Hepatic stellate cell (primary cell): Measurements from ENCODE around the gene SEC22A.

ENCODE experiments used
- DNase-seq: peaks from one replicate; pipeline ENCODE4 v3.0.0; 2011; ENCODE audit warnings: low spot score

SEC22A gene

DNA sequence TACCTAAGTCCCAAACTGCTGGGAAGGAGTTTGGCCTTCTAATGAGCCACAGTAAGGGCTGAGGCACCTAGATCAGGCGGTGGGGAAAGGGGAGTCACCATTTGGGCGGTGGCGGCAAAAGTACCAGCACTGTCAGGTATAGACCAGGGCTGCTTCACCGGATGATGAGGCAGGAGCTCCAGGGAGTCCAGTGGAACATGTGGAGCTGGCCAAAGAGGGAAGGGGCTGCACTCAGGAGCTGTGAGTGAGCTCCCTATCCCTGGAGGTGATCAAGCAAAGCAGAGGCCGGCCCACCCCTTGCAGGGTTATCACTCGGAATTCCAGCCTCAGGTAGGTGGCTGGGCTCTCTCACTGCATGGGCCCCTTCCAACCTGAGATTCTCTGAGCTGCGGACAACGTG, 108.4 kb downstream of the SEC22A start:
- DNase-seq = no peak

DNA sequence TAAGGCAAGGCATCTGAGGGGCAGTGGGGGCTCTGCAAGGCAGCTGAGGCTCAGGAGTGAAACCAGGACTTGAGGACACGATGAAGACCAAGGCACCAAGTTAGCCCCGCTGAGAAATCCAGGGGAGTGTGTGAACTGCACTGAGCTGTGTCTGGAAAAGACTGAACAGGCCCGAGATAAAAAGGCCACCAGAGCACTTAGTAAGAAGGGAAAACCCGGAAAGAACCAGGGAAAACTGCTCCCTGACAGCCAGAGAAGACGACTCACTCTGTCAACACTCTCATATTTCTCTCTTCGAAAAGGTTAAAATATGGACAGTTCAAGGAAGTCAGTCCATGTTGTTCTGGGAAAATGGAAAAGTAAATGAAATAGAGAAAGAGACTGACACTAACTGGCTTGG, 109.0 kb downstream of the SEC22A start:
- no peak for DNase-seq

- no peak for DNase-seq
Measured at GRCh38 chr3:123311201-123311600, 109.5 kb downstream of the SEC22A start.

- DNase-seq = no peak
Measured at GRCh38 chr3:123312331-123313265, 110.9 kb downstream of the SEC22A start.

GRCh38 chr3:123313889-123314288, 112.1 kb downstream of the SEC22A start:
- no peak for DNase-seq

- DNase-seq = no peak
Measured at GRCh38 chr3:123314359-123315270, 112.9 kb downstream of the SEC22A start.

DNA sequence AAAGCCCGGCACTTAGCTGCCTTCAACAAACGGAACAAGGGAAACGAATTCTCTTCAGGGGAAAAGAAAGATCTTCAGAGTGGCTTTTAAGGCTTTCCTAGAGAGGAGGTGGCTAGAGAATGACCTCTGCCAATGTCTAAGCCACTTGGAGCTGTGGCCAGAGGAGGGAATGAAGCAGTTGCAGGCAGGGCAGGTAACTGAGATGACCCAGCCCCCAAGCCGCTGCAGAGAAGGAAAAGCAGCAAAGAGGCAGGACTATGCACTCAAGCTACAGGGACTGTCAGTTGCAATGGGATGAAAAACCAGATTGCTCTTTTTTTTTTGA, 113.5 kb downstream of the SEC22A start:
- no peak for DNase-seq

GRCh38 chr3:123317716-123318115, 116.0 kb downstream of the SEC22A start:
- no peak for DNase-seq

- no peak for DNase-seq
Measured at GRCh38 chr3:123318374-123318773, 116.6 kb downstream of the SEC22A start.

GRCh38 chr3:123319760-123320159, 118.0 kb downstream of the SEC22A start:
- no peak for DNase-seq

- no peak for DNase-seq
Measured at GRCh38 chr3:123320221-123320620, 118.5 kb downstream of the SEC22A start.

DNA sequence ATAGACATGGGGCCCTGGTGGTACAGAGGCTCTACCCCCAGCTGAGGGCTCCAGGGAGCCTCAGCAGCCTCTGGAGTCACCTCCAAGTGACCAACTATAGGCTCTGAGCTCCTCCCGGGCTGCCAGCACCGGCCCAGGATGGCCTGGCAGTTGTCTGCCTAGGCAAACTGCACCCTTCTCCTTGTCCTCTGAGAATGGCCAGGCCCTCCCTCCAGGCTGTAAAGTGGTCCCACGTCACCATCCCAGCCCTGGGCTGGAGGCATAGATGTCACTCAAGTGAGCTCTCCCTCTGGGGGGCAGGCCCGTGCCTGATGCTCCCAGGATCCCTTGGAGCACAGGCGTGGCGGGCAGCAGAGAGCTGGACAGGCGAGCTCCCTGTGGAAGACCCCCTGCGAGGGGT, 120.1 kb downstream of the SEC22A start:
- DNase-seq = no peak

GRCh38 chr3:123322866-123323265, 121.1 kb downstream of the SEC22A start:
- DNase-seq = no peak
